Uterus (tissue), 4 donors: Measurements from ENCODE around the gene TGFBR1. TPM values are rescaled to one million over a fixed set of nuclear protein-coding genes. Genes with fewer than 3 reads are reported as not detected.

Source experiments
- DNase-seq, 2 donors: peaks; one replicate each; pipeline ENCODE4 v3.0.0-alpha.2; 2019 to 2020
- H3K27ac ChIP-seq, 2 donors: fragments of 200-600 bp; sonication (generic); 1 replicate in 1 of 2; 2 replicates in 1 of 2; pipeline ENCODE4 v1.5.1; 2016 to 2018
- H3K27me3 ChIP-seq, 2 donors: fragments of 200-600 bp; sonication (generic); one replicate each; pipeline ENCODE4 v1.5.1; 2018 to 2019; ENCODE audit warnings: control low read depth in 1 of 2
- H3K36me3 ChIP-seq, 2 donors: fragments of 200-600 bp; sonication (generic); one replicate each; pipeline ENCODE4 v1.5.1; 2019; ENCODE audit warnings: control low read depth in 1 of 2
- H3K4me1 ChIP-seq, 2 donors: fragments of 200-600 bp; sonication (generic); one replicate each; pipeline ENCODE4 v1.5.1; 2018 to 2019; ENCODE audit warnings: control low read depth in 1 of 2
- H3K4me3 ChIP-seq, 2 donors: fragments of 200-600 bp; sonication (generic); 1 replicate in 1 of 2; 2 replicates in 1 of 2; pipeline ENCODE4 v1.5.1; 2018 to 2019; ENCODE audit warnings: mild to moderate bottlenecking in 1 of 2
- H3K9me3 ChIP-seq, 2 donors: fragments of 200-600 bp; sonication (generic); one replicate each; pipeline ENCODE4 v1.5.1; 2019; ENCODE audit warnings: control low read depth in 1 of 2
- CTCF ChIP-seq, 4 experiments: fragments of 200-600 bp in 2 of 4; fragments of 450-650 bp in 2 of 4; sonication (generic) in 2 of 4; IDR thresholded peaks; one replicate each; pipeline ENCODE4 v1.5.1; 2016 to 2019; ENCODE audit warnings: antibody characterized with exemption in 4 of 4, mild to moderate bottlenecking in 2 of 4, moderate library complexity in 1 of 4
- POLR2A ChIP-seq, 2 donors: fragments of 450-650 bp; IDR thresholded peaks; one replicate each; pipeline ENCODE4 v1.6.1; 2016; ENCODE audit warnings: antibody characterized with exemption in 2 of 2, mild to moderate bottlenecking in 1 of 2, moderate library complexity in 1 of 2
- intact Hi-C: fragments of 100-400 bp; cut with DNase I; formaldehyde crosslinking; loops from one replicate; pipeline ENCODE4 v1.15.1; 2023; ENCODE audit warnings: low total_unique reads
- total RNA-seq, 4 donors: library from RNA; depleted of rRNA in 3 of 4; stranded (reverse); fragments of >200 nt in 3 of 4; gene quantifications; one replicate each; pipeline versions ENCODE4 v1.1.0 to v1.2.4, GENCODE V29; 2014 to 2023
- donor health status: DM: yes; HTN: yes; CAD: no.

TGFBR1 gene
- total RNA-seq, 4 donors from 2014 or later: 27.1 to 101 (median 41.3) TPM

- intact Hi-C loops: no loop called here
- Histone ChIP-seq H3K27ac (no peak overlapping the region), H3K36me3 (no peaks in the 10 kb centered on the region), H3K9me3 (no peaks in the 10 kb centered on the region), H3K4me3 (no peak overlapping the region), H3K4me1 (no peaks in the 10 kb centered on the region), H3K27me3 (no peaks in the 10 kb centered on the region)
- TF ChIP-seq CTCF (IDR thresholded peaks at IDR 0.05) (no peak), POLR2A (IDR thresholded peaks at IDR 0.05) (no peak)
- DNase-seq: no peak
Measured at GRCh38 chr9:99180662-99181061, 75.7 kb downstream of the TGFBR1 start.

GRCh38 chr9:99181206-99181605 is 76.3 kb downstream of the TGFBR1 start:
- Histone ChIP-seq H3K4me3 (no peak overlapping the region), H3K27ac (no peak overlapping the region), H3K9me3 (no peaks in the 10 kb centered on the region), H3K27me3 (no peaks in the 10 kb centered on the region), H3K4me1 (no peaks in the 10 kb centered on the region), H3K36me3 (no peaks in the 10 kb centered on the region)
- intact Hi-C loops: no loop called here
- TF ChIP-seq POLR2A (IDR thresholded peaks at IDR 0.05) (no peak), CTCF (IDR thresholded peaks at IDR 0.05) (no peak)
- no peak for DNase-seq

GRCh38 chr9:99181621-99182020 is 76.7 kb downstream of the TGFBR1 start:
- no peak for DNase-seq
- no peak overlapping the region for H3K27ac ChIP-seq
- intact Hi-C loops: no loop called here
- H3K9me3 ChIP-seq: no peaks in the 10 kb centered on the region
- no peaks in the 10 kb centered on the region for H3K36me3 ChIP-seq
- H3K27me3 ChIP-seq: no peaks in the 10 kb centered on the region
- H3K4me3 ChIP-seq: no peak overlapping the region
- H3K4me1 ChIP-seq: no peaks in the 10 kb centered on the region
- TF ChIP-seq CTCF (IDR thresholded peaks at IDR 0.05) (no peak), POLR2A (IDR thresholded peaks at IDR 0.05) (no peak)

- H3K27me3 ChIP-seq: no peaks in the 10 kb centered on the region
- intact Hi-C loops: no loop called here
- DNase-seq: no peak
- no peak overlapping the region for H3K27ac ChIP-seq
- no peak overlapping the region for H3K4me3 ChIP-seq
- no peaks in the 10 kb centered on the region for H3K36me3 ChIP-seq
- no peaks in the 10 kb centered on the region for H3K4me1 ChIP-seq
- TF ChIP-seq POLR2A (IDR thresholded peaks at IDR 0.05): no peak
- no peak for TF ChIP-seq CTCF (IDR thresholded peaks at IDR 0.05)
- H3K9me3 ChIP-seq: no peaks in the 10 kb centered on the region
Measured at GRCh38 chr9:99182356-99182755, 77.4 kb downstream of the TGFBR1 start.

- no peak for TF ChIP-seq CTCF (IDR thresholded peaks at IDR 0.05)
- no peak for TF ChIP-seq POLR2A (IDR thresholded peaks at IDR 0.05)
- no peak for DNase-seq
- Histone ChIP-seq H3K4me3 (no peak overlapping the region), H3K4me1 (no peaks in the 10 kb centered on the region), H3K27ac (peak overlapping the region; percentile 62 to 75), H3K27me3 (no peaks in the 10 kb centered on the region), H3K9me3 (no peaks in the 10 kb centered on the region), H3K36me3 (no peaks in the 10 kb centered on the region)
- intact Hi-C loops: no loop called here
Measured at GRCh38 chr9:99183616-99184015, 78.7 kb downstream of the TGFBR1 start.
